A549 (cell line): ENCODE data around the gene SLC10A1. TPM values are rescaled to one million over a fixed set of nuclear protein-coding genes. Genes with fewer than 3 reads are reported as not detected.

Experiments
- ATAC-seq, 2 experiments: fragments of 200-7000 bp in 1 of 2; fragments of >200 bp in 1 of 2; cut with Nextera tagmentation in 1 of 2; cut with Tn5 transposase in 1 of 2; 3 replicates each; pipeline versions ENCODE4 v1.8.0 to v1.9.1; 2018 to 2020; ENCODE audit warnings: mild to moderate bottlenecking in 1 of 2, moderate library complexity in 1 of 2
- CTCF ChIA-PET: fragments of 300-600 bp; sonication (Branson Sonifier 250); formaldehyde crosslinking; extraction: SDS; loops from one replicate; lab custom pipeline; 2021; ENCODE audit warnings: antibody characterized with exemption, inconsistent platforms; lab: Yijun Ruan, JAX
- POLR2A ChIA-PET: fragments of 350-600 bp; formaldehyde crosslinking; extraction: SDS; loops from one replicate; lab custom pipeline; 2021; ENCODE audit warnings: antibody characterized with exemption, inconsistent platforms; lab: Yijun Ruan, JAX
- DNase-seq, 2 experiments: peaks; one replicate each; pipeline versions ENCODE4 v3.0.0 to v3.0.0-alpha.2; 2011 to 2016; ENCODE audit warnings: low read depth in 1 of 2, low spot score in 1 of 2
- FAIRE-seq: peaks from 2 replicates; lab custom pipeline; 2011; peaks lifted over from hg19 to GRCh38; lab: Jason Lieb, UNC
- H3K27ac ChIP-seq, 2 experiments: fragments of >200 bp; sonication (Bioruptor Twin); formaldehyde crosslinking; 3 replicates each; pipeline ENCODE4 v1.5.1; 2016 to 2017
- H3K4me1 ChIP-seq: fragments of >200 bp; sonication (Bioruptor Twin); formaldehyde crosslinking; 3 replicates; pipeline ENCODE4 v1.6.1; 2016
- H3K4me2 ChIP-seq: fragments of >200 bp; sonication (Bioruptor Twin); formaldehyde crosslinking; 3 replicates; pipeline ENCODE4 v1.6.1; 2016
- H3K4me3 ChIP-seq: fragments of >200 bp; sonication (Bioruptor Twin); formaldehyde crosslinking; 3 replicates; pipeline ENCODE4 v1.5.1; 2016
- H3K9me3 ChIP-seq: fragments of >200 bp; sonication (Bioruptor Twin); formaldehyde crosslinking; 3 replicates; pipeline ENCODE4 v1.6.1; 2016
- ATOH8 ChIP-seq: fragments of 250-450 bp; sonication (Bioruptor Pico); IDR thresholded peaks from 2 replicates; pipeline ENCODE4 v1.5.0; 2020; ENCODE audit warnings: low read depth, mild to moderate bottlenecking, moderate library complexity
- BHLHE40 ChIP-seq: IDR thresholded peaks from 2 replicates; pipeline ENCODE4 v1.6.1; 2012; ENCODE audit warnings: low read depth, low read length, inconsistent platforms
- CBX8 ChIP-seq: fragments of 200-600 bp; sonication (generic); IDR thresholded peaks from 2 replicates; pipeline ENCODE4 v1.6.1; 2016
- CHD4 ChIP-seq: fragments of 200-600 bp; sonication (generic); IDR thresholded peaks from 2 replicates; pipeline ENCODE4 v1.6.1; 2016; ENCODE audit warnings: antibody characterized with exemption, mild to moderate bottlenecking, borderline replicate concordance
- EHMT2 ChIP-seq: fragments of 200-600 bp; sonication (generic); IDR thresholded peaks from 2 replicates; pipeline ENCODE4 v1.6.1; 2016; ENCODE audit warnings: antibody characterized with exemption, low read depth, mild to moderate bottlenecking, moderate library complexity
- EP300 ChIP-seq, 2 experiments: fragments of >200 bp; sonication (Bioruptor Twin); formaldehyde crosslinking; IDR thresholded peaks; 2 replicates in 1 of 2; 3 replicates in 1 of 2; pipeline ENCODE4 v1.6.1; 2016 to 2017
- FOSB ChIP-seq: fragments of 250-450 bp; sonication (Bioruptor Pico); IDR thresholded peaks from 2 replicates; pipeline ENCODE4 v1.5.0; 2020; ENCODE audit warnings: mild to moderate bottlenecking, moderate library complexity
- HDAC2 ChIP-seq: fragments of 200-600 bp; sonication (generic); IDR thresholded peaks from 2 replicates; pipeline ENCODE4 v1.6.1; 2016
- HES2 ChIP-seq: fragments of >200 bp; sonication (Bioruptor Twin); formaldehyde crosslinking; IDR thresholded peaks from 2 replicates; pipeline ENCODE4 v1.6.1; 2016
- HEYL ChIP-seq: fragments of 250-450 bp; sonication (Bioruptor Pico); IDR thresholded peaks from 2 replicates; pipeline ENCODE4 v1.8.0; 2021; ENCODE audit warnings: mild to moderate bottlenecking, moderate library complexity
- HOXB13 ChIP-seq: fragments of 250-450 bp; sonication (Bioruptor Pico); IDR thresholded peaks from 2 replicates; pipeline ENCODE4 v1.5.0; 2020; ENCODE audit warnings: low read depth, mild to moderate bottlenecking, moderate library complexity
- JUNB ChIP-seq: fragments of >200 bp; sonication (Bioruptor Twin); formaldehyde crosslinking; IDR thresholded peaks from 2 replicates; pipeline ENCODE4 v1.6.1; 2016
- KDM5A ChIP-seq: fragments of 200-600 bp; sonication (generic); IDR thresholded peaks from 2 replicates; pipeline ENCODE4 v1.6.1; 2016; ENCODE audit warnings: antibody characterized with exemption, mild to moderate bottlenecking
- NFE2L2 ChIP-seq: fragments of 150-350 bp; conservative IDR thresholded peaks from 2 replicates; pipeline ENCODE4 v1.6.1; 2014; ENCODE audit warnings: low read length
- NPAS2 ChIP-seq: fragments of 250-450 bp; sonication (Bioruptor Pico); IDR thresholded peaks from 2 replicates; pipeline ENCODE4 v1.8.0; 2022; ENCODE audit warnings: mild to moderate bottlenecking, moderate library complexity, borderline replicate concordance
- NR3C1 ChIP-seq: fragments of >200 bp; sonication (Bioruptor Twin); formaldehyde crosslinking; IDR thresholded peaks from 3 replicates; pipeline ENCODE4 v1.6.1; 2017
- PHF8 ChIP-seq: fragments of 200-600 bp; sonication (generic); IDR thresholded peaks from 2 replicates; pipeline ENCODE4 v1.6.1; 2016; ENCODE audit warnings: low read depth, mild to moderate bottlenecking, antibody characterized with exemption, moderate library complexity, borderline replicate concordance
- POLR2AphosphoS2 ChIP-seq: conservative IDR thresholded peaks from 2 replicates; pipeline ENCODE4 v1.6.1; 2012; ENCODE audit warnings: low read length, improper control_type of control experiment, inconsistent platforms
- RAD21 ChIP-seq, 2 experiments: fragments of >200 bp in 1 of 2; sonication (Bioruptor Twin) in 1 of 2; formaldehyde crosslinking in 1 of 2; IDR thresholded peaks in 1 of 2; conservative IDR thresholded peaks in 1 of 2; 2 replicates in 1 of 2; 3 replicates in 1 of 2; pipeline ENCODE4 v1.6.1; 2012 to 2018; ENCODE audit warnings: inconsistent platforms in 1 of 2
- RARB ChIP-seq: fragments of 250-450 bp; sonication (Bioruptor Pico); IDR thresholded peaks from 2 replicates; pipeline ENCODE4 v1.8.0; 2021; ENCODE audit warnings: mild to moderate bottlenecking, moderate library complexity
- RCOR1 ChIP-seq: fragments of 150-350 bp; IDR thresholded peaks from 2 replicates; pipeline ENCODE4 v1.6.1; 2014; ENCODE audit warnings: antibody characterized with exemption, low read length, low read depth
- RFX5 ChIP-seq: fragments of 450-650 bp; IDR thresholded peaks from 2 replicates; pipeline ENCODE4 v1.7.1; 2014; ENCODE audit warnings: antibody characterized with exemption, mild to moderate bottlenecking, moderate library complexity
- RNF2 ChIP-seq: fragments of 200-600 bp; sonication (generic); IDR thresholded peaks from 2 replicates; pipeline ENCODE4 v1.6.1; 2016; ENCODE audit warnings: low read depth, mild to moderate bottlenecking, antibody characterized with exemption, moderate library complexity, borderline replicate concordance
- ZFP36 ChIP-seq: fragments of 450-650 bp; IDR thresholded peaks from 2 replicates; pipeline ENCODE4 v1.6.1; 2014; ENCODE audit warnings: borderline replicate concordance; ENCODE audit not compliant: partially characterized antibody
- WGBS: methylation state at CpG from one replicate; pipeline ENCODE4 v1.1.6; 2017; ENCODE audit errors: missing lambda C conversion rate; 5-methylcytosine and 5-hydroxymethylcytosine counted together
- polyA plus RNA-seq, 4 experiments: library from polyadenylated mRNA; depleted of rRNA in 3 of 4; stranded (reverse); fragments of >200 nt; fragmentation: RNase III in 1 of 4; extraction: RNeasy Plus Mini Kit Qiagen cat#74134 plus additional on column Dnase treatment in 1 of 4; gene quantifications; 2 replicates in 3 of 4; 3 replicates in 1 of 4; pipeline ENCODE4 v1.2.3, GENCODE V29; 2011 to 2017
- TF ChIP-seq, protein P1 (sequence below): IDR thresholded peaks from 2 replicates; pipeline ENCODE4 v1.6.1; 2012; ENCODE audit warnings: low read depth, borderline replicate concordance
- TF ChIP-seq, protein P2 (sequence below): IDR thresholded peaks from 2 replicates; pipeline ENCODE4 v1.6.1; 2012

SLC10A1 gene
- polyA plus RNA-seq, 2 of the 4 experiments (the other 2 are of a cell fraction), result not detected

GRCh38 chr14:69828879-69829278 lies 31.8 kb upstream of the SLC10A1 start:
- Histone ChIP-seq H3K27ac (no peak overlapping the region), H3K9me3 (0 out of 3 replicates have a peak, but pooled peaks cover 9% of the 10 kb centered on the region), H3K4me1 (no peaks in the 10 kb centered on the region), H3K4me3 (no peak overlapping the region), H3K4me2 (no peak overlapping the region)
- FAIRE-seq (no peak), ATAC-seq (no peak), DNase-seq (no peak)
- TF ChIP-seq ATOH8 (CRISPR knock-in tag), result no peak
- TF ChIP-seq PHF8, result no peak
- TF ChIP-seq NFE2L2, result no peak
- TF ChIP-seq RAD21 (conservative IDR thresholded peaks at IDR 0.05 in 1 of 2, IDR thresholded peaks at IDR 0.05 in 1 of 2), result no peak
- TF ChIP-seq NR3C1, result no peak
- TF ChIP-seq CHD4, result no peak
- no peak for TF ChIP-seq JUNB
- TF ChIP-seq, protein P1, sequence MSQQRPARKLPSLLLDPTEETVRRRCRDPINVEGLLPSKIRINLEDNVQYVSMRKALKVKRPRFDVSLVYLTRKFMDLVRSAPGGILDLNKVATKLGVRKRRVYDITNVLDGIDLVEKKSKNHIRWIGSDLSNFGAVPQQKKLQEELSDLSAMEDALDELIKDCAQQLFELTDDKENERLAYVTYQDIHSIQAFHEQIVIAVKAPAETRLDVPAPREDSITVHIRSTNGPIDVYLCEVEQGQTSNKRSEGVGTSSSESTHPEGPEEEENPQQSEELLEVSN, result no peak
- TF ChIP-seq RARB (CRISPR knock-in tag), result no peak
- TF ChIP-seq KDM5A, result no peak
- TF ChIP-seq HOXB13 (CRISPR knock-in tag), result no peak
- no peak for TF ChIP-seq CBX8
- no peak for TF ChIP-seq POLR2AphosphoS2
- no peak for TF ChIP-seq FOSB (CRISPR knock-in tag)
- TF ChIP-seq HDAC2, result no peak
- TF ChIP-seq EHMT2, result no peak
- ChIA-PET POLR2A (no interaction called here), CTCF (interaction anchor here (1.8 kb wide), 1 partner anchor 199 kb away, joined by 4 read pairs; no protein-coding TSS in a partner anchor)
- WGBS, result 42% methylated on average over 4 of the region's 4 CpGs

- no peak for TF ChIP-seq EP300 (IDR thresholded peaks at IDR 0.05)
- TF ChIP-seq, protein P2, sequence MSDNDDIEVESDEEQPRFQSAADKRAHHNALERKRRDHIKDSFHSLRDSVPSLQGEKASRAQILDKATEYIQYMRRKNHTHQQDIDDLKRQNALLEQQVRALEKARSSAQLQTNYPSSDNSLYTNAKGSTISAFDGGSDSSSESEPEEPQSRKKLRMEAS, result no peak
- TF ChIP-seq ZFP36, result no peak
- no peak for TF ChIP-seq RFX5
- TF ChIP-seq NPAS2, result no peak
- TF ChIP-seq POLR2AphosphoS2, result no peak
- no peak for TF ChIP-seq BHLHE40
- TF ChIP-seq RCOR1, result no peak
- no peak for TF ChIP-seq RNF2
- TF ChIP-seq, protein P1, result no peak
- TF ChIP-seq HES2, result no peak
- no peak for TF ChIP-seq NFE2L2
- no peak for TF ChIP-seq KDM5A
- no peak for TF ChIP-seq HEYL (CRISPR knock-in tag)
- ATAC-seq (no peak), DNase-seq (no peak), FAIRE-seq (no peak)
- Histone ChIP-seq H3K4me3 (no peak overlapping the region), H3K27ac (no peak overlapping the region), H3K4me2 (no peak overlapping the region), H3K4me1 (no peaks in the 10 kb centered on the region), H3K9me3 (0 out of 3 replicates have a peak, but pooled peaks cover 9% of the 10 kb centered on the region)
- WGBS, result 62% methylated on average over 3 of the region's 3 CpGs
- ChIA-PET CTCF (interaction anchor here (1.8 to 2.1 kb wide), 2 partner anchors 10 to 199 kb away, joined by 4 to 8 read pairs; no protein-coding TSS in a partner anchor), POLR2A (no interaction called here)
Observed at GRCh38 chr14:69828354-69828753, 31.3 kb upstream of the SLC10A1 start.
